K562 (cell line): Measurements from ENCODE around the gene SPRING1. TPM values are rescaled to one million over a fixed set of nuclear protein-coding genes. Genes with fewer than 3 reads are reported as not detected.

Experiments used
- ATAC-seq: fragments of 200-7000 bp; cut with Tn5 transposase; 3 replicates; pipeline ENCODE4 v1.9.1; 2020; ENCODE audit warnings: moderate library complexity
- BruUV-seq: library from RNA; stranded (reverse); fragments of 400-500 nt; replicated peaks from 2 replicates; lab custom pipeline; 2021; lab: Mats Ljungman, UMichigan
- CTCF ChIA-PET: fragments of 300-600 bp; formaldehyde crosslinking; extraction: SDS; loops from one replicate; lab custom pipeline; 2021; ENCODE audit warnings: low intra/inter-chr PET ratio; lab: Yijun Ruan, JAX
- POLR2A ChIA-PET: fragments of 300-600, 350-650 bp; sonication (Branson Sonifier 250); formaldehyde crosslinking; extraction: SDS; loops from one replicate; lab custom pipeline; 2021; ENCODE audit warnings: antibody characterized with exemption, inconsistent platforms; lab: Yijun Ruan, JAX
- DNase-seq, 4 experiments: peaks; one replicate each; pipeline versions ENCODE4 v3.0.0 to v3.0.0-alpha.2; 2011 to 2018; ENCODE audit warnings: low spot score in 3 of 4, mixed read lengths in 3 of 4; ENCODE audit errors: extremely low read depth in 1 of 4
- FAIRE-seq: peaks from 2 replicates; lab custom pipeline; 2011; peaks lifted over from hg19 to GRCh38; lab: Jason Lieb, UNC
- H2AFZ ChIP-seq: 2 replicates; pipeline ENCODE4 v1.6.0; 2011; ENCODE audit warnings: low read depth, low read length, control low read depth, inconsistent platforms
- H3K27ac ChIP-seq: fragments of 200-600 bp; 3 replicates; pipeline ENCODE4 v1.8.0; 2011; ENCODE audit warnings: low read depth, mild to moderate bottlenecking, control low read depth, inconsistent platforms, low read length, moderate library complexity, mixed read lengths; ENCODE audit errors: extremely low read depth
- H3K27me3 ChIP-seq, 2 experiments: fragments of 300-600 bp in 1 of 2; 2 replicates in 1 of 2; 3 replicates in 1 of 2; pipeline versions ENCODE4 v1.6.0 to v1.8.0; 2011; ENCODE audit warnings: inconsistent platforms in 2 of 2, low read length in 2 of 2, mild to moderate bottlenecking in 1 of 2, mixed read lengths in 1 of 2, moderate library complexity in 1 of 2; ENCODE audit not compliant: control insufficient read depth in 2 of 2, insufficient read depth in 2 of 2
- H3K36me3 ChIP-seq: fragments of 300-600 bp; 3 replicates; pipeline ENCODE4 v1.8.0; 2011; ENCODE audit warnings: mild to moderate bottlenecking, low read length, inconsistent platforms; ENCODE audit not compliant: control insufficient read depth, insufficient read depth
- H3K4me1 ChIP-seq, 2 experiments: fragments of 200-600 bp in 1 of 2; replicated peaks in 1 of 2; 2 replicates in 1 of 2; 3 replicates in 1 of 2; pipeline versions ENCODE4 v1.5.1 to v1.8.0; 2011; ENCODE audit warnings: inconsistent platforms in 2 of 2, low read length in 2 of 2, mild to moderate bottlenecking in 1 of 2, mixed read lengths in 1 of 2, moderate library complexity in 1 of 2; ENCODE audit not compliant: control insufficient read depth in 2 of 2, insufficient read depth in 2 of 2
- H3K4me2 ChIP-seq: 2 replicates; pipeline ENCODE4 v1.6.1; 2011; ENCODE audit warnings: low read length, control low read depth, inconsistent platforms, mixed read lengths; ENCODE audit not compliant: insufficient read depth
- H3K4me3 ChIP-seq: fragments of 200-600 bp; sonication (generic), shearing (Covaris generic); 2 replicates; pipeline ENCODE4 v1.5.1; 2016; ENCODE audit warnings: control low read depth, inconsistent platforms
- H3K79me2 ChIP-seq: fragments of 200-600 bp; 3 replicates; pipeline ENCODE4 v1.8.0; 2011; ENCODE audit warnings: low read length, inconsistent platforms; ENCODE audit not compliant: control insufficient read depth, insufficient read depth
- H3K9ac ChIP-seq, 2 experiments: 2 replicates each; pipeline versions ENCODE4 v1.6.0 to v1.6.1; 2011; ENCODE audit warnings: low read depth in 2 of 2, low read length in 2 of 2, control low read depth in 1 of 2, inconsistent platforms in 1 of 2, mild to moderate bottlenecking in 1 of 2, mixed read lengths in 1 of 2; ENCODE audit not compliant: insufficient read depth in 1 of 2
- H3K9me1 ChIP-seq: one replicate; pipeline ENCODE4 v1.6.0; 2011; ENCODE audit warnings: inconsistent platforms, mild to moderate bottlenecking, low read length, moderate library complexity; ENCODE audit not compliant: control insufficient read depth, insufficient read depth
- H3K9me3 ChIP-seq: replicated peaks from 2 replicates; pipeline ENCODE4 v1.5.1; 2011; ENCODE audit warnings: low read depth, low read length, inconsistent platforms; ENCODE audit not compliant: control insufficient read depth, insufficient read depth
- H4K20me1 ChIP-seq: replicated peaks from 2 replicates; pipeline ENCODE4 v1.6.1; 2011; ENCODE audit warnings: low read length, inconsistent platforms, mixed read lengths; ENCODE audit not compliant: control insufficient read depth, insufficient read depth
- BCOR ChIP-seq: fragments of 450-650 bp; IDR thresholded peaks from 2 replicates; pipeline ENCODE4 v1.6.1; 2016
- BDP1 ChIP-seq: IDR thresholded peaks from 3 replicates; pipeline ENCODE4 v1.6.1; 2011; ENCODE audit not compliant: insufficient read length, insufficient read depth
- KAT2B ChIP-seq: IDR thresholded peaks from one replicate; pipeline ENCODE4 v1.6.1; 2012; ENCODE audit warnings: low read depth, mild to moderate bottlenecking, control low read depth, inconsistent platforms, low read length, moderate library complexity
- PHF8 ChIP-seq: fragments of 200-600 bp; sonication (generic); IDR thresholded peaks from 2 replicates; pipeline ENCODE4 v1.6.1; 2012; ENCODE audit warnings: mixed run types, mild to moderate bottlenecking, inconsistent platforms, low read length, moderate library complexity, borderline replicate concordance
- RBM15 ChIP-seq: fragments of 200-400 bp; formaldehyde crosslinking; IDR thresholded peaks from 2 replicates; pipeline ENCODE4 v1.6.1; 2018; ENCODE audit warnings: mild to moderate bottlenecking, low read length, moderate library complexity; ENCODE audit not compliant: insufficient read depth
- RBM39 ChIP-seq: fragments of 200-400 bp; formaldehyde crosslinking; optimal IDR thresholded peaks from 2 replicates; pipeline ENCODE3; 2018; ENCODE audit warnings: low read depth, low read length
- XRCC4 ChIP-seq: IDR thresholded peaks from one replicate; pipeline ENCODE4 v1.6.1; 2011; ENCODE audit not compliant: insufficient read depth, insufficient read length; ENCODE audit errors: extremely low read depth
- YY1 ChIP-seq, 3 experiments: IDR thresholded peaks; 2 replicates each; pipeline ENCODE4 v1.6.1; 2011; ENCODE audit warnings: low read length in 2 of 3, mild to moderate bottlenecking in 2 of 3, moderate library complexity in 2 of 3, borderline replicate concordance in 1 of 3, control low read depth in 1 of 3, low read depth in 1 of 3; ENCODE audit not compliant: insufficient read depth in 3 of 3, insufficient replicate concordance in 2 of 3, control insufficient read depth in 1 of 3, insufficient read length in 1 of 3; ENCODE audit errors: extremely low read depth in 1 of 3
- ZNF274 ChIP-seq: IDR thresholded peaks from 2 replicates; pipeline ENCODE4 v1.6.1; 2011; ENCODE audit warnings: low read depth, mild to moderate bottlenecking, low read length, moderate library complexity, borderline replicate concordance
- WGBS: fragments of 100-300 bp; shearing (Covaris generic); methylation state at CpG from one replicate; pipeline ENCODE4 v1.1.6; 2016; ENCODE audit warnings: low coverage, mixed read lengths; ENCODE audit not compliant: insufficient coverage; ENCODE audit errors: missing lambda C conversion rate; 5-methylcytosine and 5-hydroxymethylcytosine counted together
- in situ Hi-C: fragments of 300-500 bp; cut with MboI; formaldehyde crosslinking; loops from 4 replicates; pipeline ENCODE4 v1.15.0; 2018; ENCODE audit warnings: inconsistent platforms, mixed read lengths
- intact Hi-C: fragments of 100-400 bp; cut with micrococcal nuclease; formaldehyde crosslinking; loops from 2 replicates; pipeline ENCODE4 v1.14.2; 2022
- polyA plus RNA-seq, 8 experiments: library from polyadenylated mRNA; depleted of rRNA in 4 of 8; stranded (reverse) in 5 of 8; unstranded in 3 of 8; fragments of >200 nt; fragmentation: Nextera tagmentation in 2 of 8; fragmentation: Illumina TruSeq in 1 of 8; extraction: Ambion mirVana in 2 of 8; extraction: Trizol in 1 of 8; gene quantifications; 2 replicates each; pipeline versions ENCODE4 v1.2.1 to v1.2.3, GENCODE V29; 2011 to 2014; ENCODE audit warnings: inconsistent platforms in 1 of 8, missing spikeins in 1 of 8
- total RNA-seq, 7 experiments: library from RNA; depleted of rRNA in 6 of 7; stranded (reverse); fragments of >200 nt in 6 of 7; fragmentation: Illumina TruSeq in 2 of 7; extraction: Trizol in 2 of 7; gene quantifications; 2 replicates each; pipeline versions ENCODE4 v1.2.1 to v1.2.3, GENCODE V29; 2011 to 2021; ENCODE audit warnings: low replicate concordance in 1 of 7

The SPRING1 gene
- total and polyA plus RNA-seq, 9 of the 15 experiments (the other 6 are each of a cell fraction or from before 2014, with no cell fraction given): 1.1 to 20.0 (median 8.0) TPM

GRCh38 chr12:116777245-116777644, 39.4 kb upstream of the SPRING1 start:
- no TSS peak for BruUV-seq
- H4K20me1 ChIP-seq: no peaks in the 10 kb centered on the region
- ChIA-PET CTCF (no interaction called here), POLR2A (no interaction called here)
- H3K9me3 ChIP-seq: no peaks in the 10 kb centered on the region
- ATAC-seq (no peak), DNase-seq (no peak), FAIRE-seq (no peak)
- in situ Hi-C loops: no loop called here
- no peak overlapping the region for H2AFZ ChIP-seq
- no peak overlapping the region for H3K27ac ChIP-seq
- no peak for TF ChIP-seq KAT2B
- TF ChIP-seq BCOR: peak; percentile 23; the same call in 1 of the 2 replicates
- no peak for TF ChIP-seq RBM39
- TF ChIP-seq BDP1: no peak
- TF ChIP-seq XRCC4: no peak
- TF ChIP-seq RBM15: no peak
- no peak for TF ChIP-seq YY1 (IDR thresholded peaks at IDR 0.05; ENCODE audit: borderline replicate concordance in 1 of 3, control insufficient read depth in 1 of 3, extremely low read depth in 1 of 3, insufficient read depth in 3 of 3, insufficient read length in 1 of 3, insufficient replicate concordance in 2 of 3, low read depth in 1 of 3, low read length in 2 of 3)
- no peak for TF ChIP-seq ZNF274
- no peak for TF ChIP-seq PHF8
- H3K36me3 ChIP-seq: peaks cover 19% of the 10 kb centered on the region; the same call in 2 of the 3 replicates
- no peak overlapping the region for H3K4me3 ChIP-seq
- no peaks in the 10 kb centered on the region for H3K9me1 ChIP-seq
- no peaks in the 10 kb centered on the region for H3K79me2 ChIP-seq
- H3K4me2 ChIP-seq: no peak overlapping the region
- H3K27me3 ChIP-seq: 0 out of 5 replicates have a peak, but pooled peaks cover 0 to 4% of the 10 kb centered on the region in 2 experiments
- WGBS: 88% methylated on average over 1 of the region's 1 CpG
- no peak overlapping the region for H3K9ac ChIP-seq
- intact Hi-C loops: no loop called here
- no peaks in the 10 kb centered on the region; a peak in 1 of 5 replicates for H3K4me1 ChIP-seq
